Measurements from ENCODE around the gene LASP1NB.

LASP1NB gene

DNA sequence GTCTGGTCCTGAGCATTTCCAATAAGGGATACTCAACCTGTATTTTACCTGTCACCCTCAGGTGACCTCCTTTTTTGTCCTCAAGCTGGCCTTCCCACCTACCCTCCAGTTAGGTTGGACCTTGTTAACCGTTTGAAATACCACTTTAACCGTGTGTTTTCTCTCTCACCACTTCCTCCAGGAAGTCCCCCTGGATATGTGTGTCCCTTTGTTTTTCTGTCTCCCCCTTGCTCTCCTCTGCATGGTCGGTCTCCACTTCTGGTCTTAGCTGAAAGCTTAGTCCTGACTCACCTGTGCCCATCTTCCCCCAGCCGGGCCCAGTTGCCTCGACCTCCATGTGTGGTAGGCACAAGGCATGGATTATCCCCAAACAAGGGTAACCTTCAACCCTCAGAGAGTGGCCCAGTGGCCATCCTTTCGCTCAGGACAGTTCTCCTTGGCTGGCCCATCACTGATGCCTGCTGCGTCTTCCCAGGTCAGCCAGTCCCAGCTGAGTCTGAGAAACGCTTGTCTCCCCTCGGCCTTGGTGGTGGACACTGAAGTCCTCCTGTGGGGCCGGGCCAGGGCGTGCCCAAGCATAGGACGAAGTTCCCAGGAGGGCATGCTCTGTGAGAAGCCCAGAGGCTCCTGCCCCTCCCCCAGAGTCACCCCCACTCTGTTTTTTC is 35.5 kb upstream of the LASP1NB start:
- peaks cover 20% of the 10 kb centered on the region for H3K4me1 Mint-ChIP-seq
- H3K4me3 Mint-ChIP-seq: no peak overlapping the region
- DNase-seq (ENCODE audit: low read depth, low spot score): no peak
- TF ChIP-seq, protein P1, sequence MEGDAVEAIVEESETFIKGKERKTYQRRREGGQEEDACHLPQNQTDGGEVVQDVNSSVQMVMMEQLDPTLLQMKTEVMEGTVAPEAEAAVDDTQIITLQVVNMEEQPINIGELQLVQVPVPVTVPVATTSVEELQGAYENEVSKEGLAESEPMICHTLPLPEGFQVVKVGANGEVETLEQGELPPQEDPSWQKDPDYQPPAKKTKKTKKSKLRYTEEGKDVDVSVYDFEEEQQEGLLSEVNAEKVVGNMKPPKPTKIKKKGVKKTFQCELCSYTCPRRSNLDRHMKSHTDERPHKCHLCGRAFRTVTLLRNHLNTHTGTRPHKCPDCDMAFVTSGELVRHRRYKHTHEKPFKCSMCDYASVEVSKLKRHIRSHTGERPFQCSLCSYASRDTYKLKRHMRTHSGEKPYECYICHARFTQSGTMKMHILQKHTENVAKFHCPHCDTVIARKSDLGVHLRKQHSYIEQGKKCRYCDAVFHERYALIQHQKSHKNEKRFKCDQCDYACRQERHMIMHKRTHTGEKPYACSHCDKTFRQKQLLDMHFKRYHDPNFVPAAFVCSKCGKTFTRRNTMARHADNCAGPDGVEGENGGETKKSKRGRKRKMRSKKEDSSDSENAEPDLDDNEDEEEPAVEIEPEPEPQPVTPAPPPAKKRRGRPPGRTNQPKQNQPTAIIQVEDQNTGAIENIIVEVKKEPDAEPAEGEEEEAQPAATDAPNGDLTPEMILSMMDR (conservative IDR thresholded peaks at IDR 0.05): no peak
- no peaks in the 10 kb centered on the region for H3K27me3 Mint-ChIP-seq (ENCODE audit: low read depth)
- no peaks in the 10 kb centered on the region for H3K9me3 Mint-ChIP-seq
- no peak overlapping the region for H3K27ac Mint-ChIP-seq (ENCODE audit: unreplicated experiment)
- no peaks in the 10 kb centered on the region for H3K36me3 Mint-ChIP-seq (ENCODE audit: low read depth)

DNA sequence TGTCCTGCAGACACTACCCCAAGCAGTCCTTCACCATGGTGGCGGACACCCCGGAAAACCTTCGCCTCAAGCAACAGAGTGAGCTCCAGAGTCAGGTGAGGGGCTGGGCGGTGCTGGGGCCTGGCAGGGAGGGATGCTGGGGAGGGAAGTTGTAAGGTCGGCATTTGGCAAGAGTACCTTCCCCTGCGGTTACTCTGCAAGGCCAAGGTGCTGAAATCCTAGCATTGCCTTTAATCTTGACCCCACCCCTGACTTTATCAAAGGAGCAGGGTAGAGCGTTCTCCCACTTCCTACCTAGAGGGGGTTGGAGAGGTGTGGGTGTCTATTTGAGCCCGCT is 35.0 kb upstream of the LASP1NB start:
- no peaks in the 10 kb centered on the region for H3K9me3 Mint-ChIP-seq
- no peak for DNase-seq (ENCODE audit: low read depth, low spot score)
- H3K4me1 Mint-ChIP-seq: peaks cover 16% of the 10 kb centered on the region
- no peak overlapping the region for H3K27ac Mint-ChIP-seq (ENCODE audit: unreplicated experiment)
- TF ChIP-seq, protein P1 (conservative IDR thresholded peaks at IDR 0.05): no peak
- H3K4me3 Mint-ChIP-seq: no peak overlapping the region
- H3K36me3 Mint-ChIP-seq (ENCODE audit: low read depth): no peaks in the 10 kb centered on the region
- H3K27me3 Mint-ChIP-seq (ENCODE audit: low read depth): no peaks in the 10 kb centered on the region

DNA sequence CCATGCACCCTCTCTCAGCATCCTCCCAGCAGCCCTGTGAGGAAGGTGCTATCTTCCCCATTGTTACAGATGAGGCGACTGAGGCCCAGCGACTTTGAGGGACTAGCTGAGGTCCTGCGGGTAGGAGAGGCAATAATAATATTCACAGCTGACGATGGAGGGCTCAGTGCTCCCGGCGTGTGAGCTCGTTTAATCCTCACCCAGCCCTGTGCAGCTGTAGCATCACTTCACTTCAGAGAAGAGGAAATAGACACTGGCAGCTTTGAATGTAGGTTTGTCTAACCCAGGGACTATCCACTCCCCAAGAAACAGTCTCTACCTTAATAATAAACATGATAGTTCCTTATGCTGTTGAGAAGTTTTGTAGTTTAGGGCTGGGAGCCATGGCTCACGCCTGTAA is 34.0 kb upstream of the LASP1NB start:
- peaks cover 14% of the 10 kb centered on the region for H3K4me1 Mint-ChIP-seq
- H3K4me3 Mint-ChIP-seq: no peak overlapping the region
- TF ChIP-seq, protein P1 (conservative IDR thresholded peaks at IDR 0.05): no peak
- H3K36me3 Mint-ChIP-seq (ENCODE audit: low read depth): no peaks in the 10 kb centered on the region
- no peak overlapping the region for H3K27ac Mint-ChIP-seq (ENCODE audit: unreplicated experiment)
- H3K27me3 Mint-ChIP-seq (ENCODE audit: low read depth): no peaks in the 10 kb centered on the region
- no peaks in the 10 kb centered on the region for H3K9me3 Mint-ChIP-seq
- no peak for DNase-seq (ENCODE audit: low read depth, low spot score)

DNA sequence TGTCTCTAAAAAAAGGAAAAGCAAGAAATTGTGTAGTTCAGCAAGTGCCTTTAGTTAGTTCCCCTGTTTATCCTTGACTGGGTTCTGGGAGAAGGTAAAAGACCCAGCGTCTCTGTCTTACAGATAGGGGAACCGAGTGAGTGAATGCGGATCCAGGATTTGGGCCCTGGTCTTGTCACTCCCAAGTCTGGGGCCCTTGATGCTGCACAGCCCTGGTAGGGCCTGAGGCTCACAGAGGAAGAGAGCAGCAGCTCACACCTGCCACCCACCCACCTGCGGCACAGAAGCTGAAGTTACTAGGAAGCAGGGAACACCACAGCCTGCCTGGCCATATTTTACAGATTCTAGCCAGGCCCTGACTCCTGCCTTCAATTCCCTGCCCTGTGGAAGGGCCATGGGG is 33.3 kb upstream of the LASP1NB start:
- H3K4me1 Mint-ChIP-seq: peaks cover 16% of the 10 kb centered on the region
- TF ChIP-seq, protein P1 (conservative IDR thresholded peaks at IDR 0.05): no peak
- H3K27ac Mint-ChIP-seq (ENCODE audit: unreplicated experiment): peak overlapping the region; percentile 27
- no peaks in the 10 kb centered on the region for H3K27me3 Mint-ChIP-seq (ENCODE audit: low read depth)
- no peak for DNase-seq (ENCODE audit: low read depth, low spot score)
- H3K9me3 Mint-ChIP-seq: no peaks in the 10 kb centered on the region
- H3K4me3 Mint-ChIP-seq: no peak overlapping the region
- no peaks in the 10 kb centered on the region for H3K36me3 Mint-ChIP-seq (ENCODE audit: low read depth)

DNA sequence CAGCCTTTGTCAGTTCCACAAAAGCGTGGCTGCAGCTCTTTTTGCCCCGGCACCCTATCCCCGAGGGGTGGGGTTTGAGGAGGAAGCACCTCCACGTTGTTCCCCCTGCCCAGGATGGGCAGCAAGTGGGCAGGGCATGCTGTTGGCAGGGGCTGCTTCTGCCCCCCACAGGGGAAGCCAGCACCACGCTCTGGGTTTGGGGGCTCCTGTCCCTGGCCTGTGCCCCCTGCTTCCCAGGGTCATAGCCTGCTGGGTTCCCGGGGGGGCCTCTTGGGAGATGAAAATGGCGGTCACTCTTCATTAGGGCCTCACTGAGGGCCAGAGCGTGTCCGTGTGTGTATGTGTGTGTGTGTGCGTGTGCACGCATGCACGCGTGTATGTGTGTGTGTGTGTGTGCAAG is 32.8 kb upstream of the LASP1NB start:
- Mint-ChIP-seq H3K27ac (ENCODE audit: unreplicated experiment) (peak overlapping the region; percentile 81), H3K9me3 (no peaks in the 10 kb centered on the region), H3K27me3 (ENCODE audit: low read depth) (no peaks in the 10 kb centered on the region), H3K36me3 (ENCODE audit: low read depth) (no peaks in the 10 kb centered on the region), H3K4me1 (peaks cover 21% of the 10 kb centered on the region), H3K4me3 (no peak overlapping the region)
- TF ChIP-seq, protein P1 (conservative IDR thresholded peaks at IDR 0.05): no peak
- no peak for DNase-seq (ENCODE audit: low read depth, low spot score)
